ENCODE data around the gene TPCN2.

TPCN2 gene

DNA sequence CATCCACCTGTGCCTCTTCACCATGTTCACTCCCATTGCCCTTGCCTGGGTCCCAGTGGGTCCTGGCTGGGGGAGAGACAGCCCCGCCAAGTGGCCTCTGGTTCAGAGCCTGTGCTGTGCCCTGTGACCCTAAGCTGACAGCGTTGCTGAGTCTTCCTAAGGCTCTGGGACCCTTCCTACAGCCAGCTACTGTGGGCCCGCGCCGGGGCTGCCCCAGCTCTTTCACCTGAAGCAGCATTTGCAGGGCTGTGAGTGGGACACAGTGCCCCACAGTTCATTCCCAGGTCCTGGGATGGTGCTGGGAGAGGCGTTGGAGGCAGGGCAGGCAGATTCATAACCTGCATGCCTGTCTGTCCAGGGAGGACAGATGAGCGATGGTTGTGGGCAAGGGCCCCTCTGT, 10.7 kb downstream of the TPCN2 start:
- no peak for ATAC-seq
- TF ChIP-seq CSDC2 (CRISPR knock-in tag; IDR thresholded peaks at IDR 0.05) (no peak), ZNF70 (CRISPR knock-in tag; IDR thresholded peaks at IDR 0.05) (no peak), ISL1 (CRISPR knock-in tag; IDR thresholded peaks at IDR 0.05) (no peak), PPARA (CRISPR knock-in tag; IDR thresholded peaks at IDR 0.05; ENCODE audit: borderline replicate concordance) (no peak), ARNTL (CRISPR knock-in tag; IDR thresholded peaks at IDR 0.05; ENCODE audit: borderline replicate concordance, low read depth) (no peak), ZNF8 (CRISPR knock-in tag; IDR thresholded peaks at IDR 0.05) (no peak)

DNA sequence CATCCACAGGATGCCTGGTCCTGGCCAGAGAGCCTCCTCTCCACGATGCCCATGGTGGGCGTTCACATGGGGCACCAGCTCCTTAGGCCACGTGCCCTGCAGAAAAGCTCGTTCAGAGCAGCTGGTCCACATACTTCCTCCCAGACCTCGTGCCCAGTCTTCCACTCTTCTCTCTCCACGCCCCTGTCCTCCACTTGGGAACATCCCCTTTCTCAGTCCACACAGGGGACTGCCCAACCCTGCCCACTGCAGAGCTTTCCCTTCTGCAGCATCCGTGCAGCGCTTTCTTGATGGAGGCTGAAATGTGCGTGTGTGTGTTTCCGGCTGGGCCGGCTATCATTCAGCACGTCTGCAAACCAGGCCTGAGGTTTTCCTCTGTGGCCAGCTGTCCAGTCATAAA, 11.3 kb downstream of the TPCN2 start:
- ATAC-seq = no peak
- TF ChIP-seq OSR1 (CRISPR knock-in tag; IDR thresholded peaks at IDR 0.05) (no peak), ESRRG (CRISPR knock-in tag; IDR thresholded peaks at IDR 0.05) (no peak), RARB (CRISPR knock-in tag; IDR thresholded peaks at IDR 0.05) (no peak), SNAI2 (CRISPR knock-in tag; IDR thresholded peaks at IDR 0.05) (no peak), CSDC2 (CRISPR knock-in tag; IDR thresholded peaks at IDR 0.05) (no peak), GLIS3 (CRISPR knock-in tag; IDR thresholded peaks at IDR 0.05) (no peak), ISL1 (CRISPR knock-in tag; IDR thresholded peaks at IDR 0.05) (no peak), BACH2 (CRISPR knock-in tag; IDR thresholded peaks at IDR 0.05; ENCODE audit: borderline replicate concordance) (no peak), ZNF70 (CRISPR knock-in tag; IDR thresholded peaks at IDR 0.05) (no peak), PPARA (CRISPR knock-in tag; IDR thresholded peaks at IDR 0.05; ENCODE audit: borderline replicate concordance) (no peak), TOX (CRISPR knock-in tag; IDR thresholded peaks at IDR 0.05; ENCODE audit: borderline replicate concordance) (no peak), ZNF8 (CRISPR knock-in tag; IDR thresholded peaks at IDR 0.05) (no peak), ZNF565 (CRISPR knock-in tag; conservative IDR thresholded peaks at IDR 0.05; ENCODE audit: low read depth) (no peak), ZC3H10 (CRISPR knock-in tag; IDR thresholded peaks at IDR 0.05) (no peak)
- TF ChIP-seq, protein P1, sequence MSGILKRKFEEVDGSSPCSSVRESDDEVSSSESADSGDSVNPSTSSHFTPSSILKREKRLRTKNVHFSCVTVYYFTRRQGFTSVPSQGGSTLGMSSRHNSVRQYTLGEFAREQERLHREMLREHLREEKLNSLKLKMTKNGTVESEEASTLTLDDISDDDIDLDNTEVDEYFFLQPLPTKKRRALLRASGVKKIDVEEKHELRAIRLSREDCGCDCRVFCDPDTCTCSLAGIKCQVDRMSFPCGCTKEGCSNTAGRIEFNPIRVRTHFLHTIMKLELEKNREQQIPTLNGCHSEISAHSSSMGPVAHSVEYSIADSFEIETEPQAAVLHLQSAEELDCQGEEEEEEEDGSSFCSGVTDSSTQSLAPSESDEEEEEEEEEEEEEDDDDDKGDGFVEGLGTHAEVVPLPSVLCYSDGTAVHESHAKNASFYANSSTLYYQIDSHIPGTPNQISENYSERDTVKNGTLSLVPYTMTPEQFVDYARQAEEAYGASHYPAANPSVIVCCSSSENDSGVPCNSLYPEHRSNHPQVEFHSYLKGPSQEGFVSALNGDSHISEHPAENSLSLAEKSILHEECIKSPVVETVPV (CRISPR knock-in tag; IDR thresholded peaks at IDR 0.05) = no peak

DNA sequence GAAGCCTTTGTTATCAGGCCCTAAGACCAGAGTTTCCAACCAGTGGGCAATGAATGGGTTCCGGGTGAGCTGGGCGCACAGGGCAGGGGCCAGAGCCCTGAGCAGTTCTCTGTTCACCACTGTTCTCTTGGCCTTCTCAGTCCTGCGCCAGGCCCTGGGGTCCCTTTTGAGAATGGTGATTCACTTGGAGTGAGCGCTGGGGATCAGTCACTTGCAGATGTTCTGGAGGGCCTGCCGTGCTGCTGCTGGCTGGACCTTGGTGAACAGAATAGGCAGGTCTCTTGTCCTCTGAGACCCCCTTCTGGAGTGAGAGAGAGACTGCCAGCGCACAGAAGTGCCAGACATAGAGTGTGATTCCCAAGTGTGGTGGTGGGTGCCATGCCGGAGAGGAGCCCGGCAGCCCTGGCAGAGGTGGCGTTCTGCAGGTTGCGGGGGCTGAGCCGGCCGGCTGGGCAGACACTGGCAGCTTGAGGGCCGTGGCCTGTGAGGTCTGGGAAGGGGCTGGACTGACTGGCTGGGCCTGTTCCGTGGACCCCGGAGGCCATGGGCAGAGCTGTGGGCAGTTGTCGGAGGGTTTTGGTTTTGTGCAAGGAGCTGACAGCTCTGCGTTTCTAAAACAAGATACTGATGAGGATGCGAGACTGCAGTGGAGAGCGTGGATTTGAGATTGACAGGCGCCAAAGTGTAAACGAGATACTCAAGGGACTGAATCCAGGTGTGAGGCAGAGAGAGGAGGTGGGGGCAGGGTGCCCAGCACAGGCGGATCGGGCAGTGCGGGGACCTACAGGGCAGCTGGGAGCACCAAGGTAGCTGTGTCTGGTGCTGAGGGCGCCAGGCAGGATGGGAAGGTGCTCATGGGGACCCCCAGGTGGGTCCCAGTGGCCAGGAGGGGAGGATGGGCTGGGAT, 12.3 kb downstream of the TPCN2 start:
- no peak for TF ChIP-seq RARB (CRISPR knock-in tag; IDR thresholded peaks at IDR 0.05)
- TF ChIP-seq OSR1 (CRISPR knock-in tag; IDR thresholded peaks at IDR 0.05) = no peak
- no peak for TF ChIP-seq PPARA (CRISPR knock-in tag; IDR thresholded peaks at IDR 0.05; ENCODE audit: borderline replicate concordance)
- TF ChIP-seq, protein P2, sequence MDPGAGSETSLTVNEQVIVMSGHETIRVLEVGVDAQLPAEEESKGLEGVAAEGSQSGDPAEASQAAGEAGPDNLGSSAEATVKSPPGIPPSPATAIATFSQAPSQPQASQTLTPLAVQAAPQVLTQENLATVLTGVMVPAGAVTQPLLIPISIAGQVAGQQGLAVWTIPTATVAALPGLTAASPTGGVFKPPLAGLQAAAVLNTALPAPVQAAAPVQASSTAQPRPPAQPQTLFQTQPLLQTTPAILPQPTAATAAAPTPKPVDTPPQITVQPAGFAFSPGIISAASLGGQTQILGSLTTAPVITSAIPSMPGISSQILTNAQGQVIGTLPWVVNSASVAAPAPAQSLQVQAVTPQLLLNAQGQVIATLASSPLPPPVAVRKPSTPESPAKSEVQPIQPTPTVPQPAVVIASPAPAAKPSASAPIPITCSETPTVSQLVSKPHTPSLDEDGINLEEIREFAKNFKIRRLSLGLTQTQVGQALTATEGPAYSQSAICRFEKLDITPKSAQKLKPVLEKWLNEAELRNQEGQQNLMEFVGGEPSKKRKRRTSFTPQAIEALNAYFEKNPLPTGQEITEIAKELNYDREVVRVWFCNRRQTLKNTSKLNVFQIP (CRISPR knock-in tag; IDR thresholded peaks at IDR 0.05; ENCODE audit: borderline replicate concordance, low read depth) = no peak
- no peak for TF ChIP-seq ZNF8 (CRISPR knock-in tag; IDR thresholded peaks at IDR 0.05)
- no peak for TF ChIP-seq ZC3H10 (CRISPR knock-in tag; IDR thresholded peaks at IDR 0.05)
- TF ChIP-seq BACH2 (CRISPR knock-in tag; IDR thresholded peaks at IDR 0.05; ENCODE audit: borderline replicate concordance) = no peak
- no peak for TF ChIP-seq ARNTL (CRISPR knock-in tag; IDR thresholded peaks at IDR 0.05; ENCODE audit: borderline replicate concordance, low read depth)
- no peak for ATAC-seq

DNA sequence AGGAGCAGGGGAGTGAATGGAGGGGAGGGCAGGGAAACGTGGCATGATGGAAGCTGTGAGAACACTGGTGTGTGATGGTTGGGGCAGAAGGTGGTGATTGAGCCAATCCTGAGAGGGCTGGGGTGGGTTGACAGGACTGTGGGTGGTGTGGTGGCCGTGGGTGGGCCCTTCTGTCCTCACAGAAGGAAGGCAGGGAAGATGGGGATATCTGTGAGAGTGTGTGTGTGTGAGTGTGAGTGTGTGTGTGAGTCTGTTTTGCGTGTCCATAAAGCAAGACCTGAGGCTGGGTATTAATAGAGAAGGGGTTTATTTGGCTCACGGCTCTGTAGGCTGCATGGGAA, 13.0 kb downstream of the TPCN2 start:
- TF ChIP-seq, protein P2 (CRISPR knock-in tag; IDR thresholded peaks at IDR 0.05; ENCODE audit: borderline replicate concordance, low read depth) = no peak
- TF ChIP-seq, protein P3, sequence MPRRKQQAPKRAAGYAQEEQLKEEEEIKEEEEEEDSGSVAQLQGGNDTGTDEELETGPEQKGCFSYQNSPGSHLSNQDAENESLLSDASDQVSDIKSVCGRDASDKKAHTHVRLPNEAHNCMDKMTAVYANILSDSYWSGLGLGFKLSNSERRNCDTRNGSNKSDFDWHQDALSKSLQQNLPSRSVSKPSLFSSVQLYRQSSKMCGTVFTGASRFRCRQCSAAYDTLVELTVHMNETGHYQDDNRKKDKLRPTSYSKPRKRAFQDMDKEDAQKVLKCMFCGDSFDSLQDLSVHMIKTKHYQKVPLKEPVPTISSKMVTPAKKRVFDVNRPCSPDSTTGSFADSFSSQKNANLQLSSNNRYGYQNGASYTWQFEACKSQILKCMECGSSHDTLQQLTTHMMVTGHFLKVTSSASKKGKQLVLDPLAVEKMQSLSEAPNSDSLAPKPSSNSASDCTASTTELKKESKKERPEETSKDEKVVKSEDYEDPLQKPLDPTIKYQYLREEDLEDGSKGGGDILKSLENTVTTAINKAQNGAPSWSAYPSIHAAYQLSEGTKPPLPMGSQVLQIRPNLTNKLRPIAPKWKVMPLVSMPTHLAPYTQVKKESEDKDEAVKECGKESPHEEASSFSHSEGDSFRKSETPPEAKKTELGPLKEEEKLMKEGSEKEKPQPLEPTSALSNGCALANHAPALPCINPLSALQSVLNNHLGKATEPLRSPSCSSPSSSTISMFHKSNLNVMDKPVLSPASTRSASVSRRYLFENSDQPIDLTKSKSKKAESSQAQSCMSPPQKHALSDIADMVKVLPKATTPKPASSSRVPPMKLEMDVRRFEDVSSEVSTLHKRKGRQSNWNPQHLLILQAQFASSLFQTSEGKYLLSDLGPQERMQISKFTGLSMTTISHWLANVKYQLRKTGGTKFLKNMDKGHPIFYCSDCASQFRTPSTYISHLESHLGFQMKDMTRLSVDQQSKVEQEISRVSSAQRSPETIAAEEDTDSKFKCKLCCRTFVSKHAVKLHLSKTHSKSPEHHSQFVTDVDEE (CRISPR knock-in tag; IDR thresholded peaks at IDR 0.05) = no peak
- TF ChIP-seq ISL1 (CRISPR knock-in tag; IDR thresholded peaks at IDR 0.05) (no peak), TCF4 (CRISPR knock-in tag; IDR thresholded peaks at IDR 0.05; ENCODE audit: borderline replicate concordance) (no peak), BACH2 (CRISPR knock-in tag; IDR thresholded peaks at IDR 0.05; ENCODE audit: borderline replicate concordance) (no peak), ZFP30 (CRISPR knock-in tag; IDR thresholded peaks at IDR 0.05) (no peak), PPARA (CRISPR knock-in tag; IDR thresholded peaks at IDR 0.05; ENCODE audit: borderline replicate concordance) (no peak)
- TF ChIP-seq, protein P1 (CRISPR knock-in tag; IDR thresholded peaks at IDR 0.05) = no peak
- no peak for ATAC-seq
